ENCODE measurements around the gene PDE6B.

GRCh38 chr4:682490-683172 lies 57.3 kb downstream of the PDE6B start:
- no peak for TF ChIP-seq CTCF (IDR thresholded peaks at IDR 0.05; ENCODE audit: poor library complexity)
- TF ChIP-seq EZH2 (IDR thresholded peaks at IDR 0.05; ENCODE audit: borderline replicate concordance), result no peak
